Heart left ventricle (tissue), 13 donors: ENCODE data around the gene PKNOX2.

Experiments
- POLR2A ChIP-seq, 2 donors: fragments of 450-650 bp; IDR thresholded peaks; one replicate each; pipeline ENCODE4 v1.6.1; 2017; ENCODE audit warnings: antibody characterized with exemption in 2 of 2, mild to moderate bottlenecking in 2 of 2, moderate library complexity in 2 of 2
- TF ChIP-seq, protein P1 (sequence below), 12 donors: fragments of 200-600 bp; sonication (generic) in 4 of 12; IDR thresholded peaks; one replicate each; pipeline versions ENCODE4 v1.5.0 to v1.8.0; 2018 to 2022; ENCODE audit warnings: antibody characterized with exemption in 12 of 12, mild to moderate bottlenecking in 5 of 12
- donor health status: ischemic (EF 13 %, LVEDD 7.1; RV severe dilation, severe dysfunction).
- donor health status: DM: no; HTN: yes; CAD: no.
- donor health status: DM: no; HTN: no; CAD: no.
- donor health status: ischemic (EF 25% LVEDD 6.9; RV normal size, moderate dysfunction).
- donor health status: ischemic (EF 25% LVEDD 5.7; RV mildly dilated, moderate dysfunction).
- donor health status: ischemic (EF 35%, LVEDD 5.7; RV mildly dilated, moderate dysfunction).
- donor health status: nonischemic (EF 11% LVEDD 7.7; RV severe dilation, severe dysfunction).
- donor health status: DM: yes; HTN: yes; CAD: no.
- donor health status: PGD.
- donor health status: ischemic (EF 29% LVEDD 5.4; RV normal size, mild dysfunction).
- donor health status: nonischemic (EF 23%, LVEDD 6.1; RV moderate dilation, normal function).

DNA sequence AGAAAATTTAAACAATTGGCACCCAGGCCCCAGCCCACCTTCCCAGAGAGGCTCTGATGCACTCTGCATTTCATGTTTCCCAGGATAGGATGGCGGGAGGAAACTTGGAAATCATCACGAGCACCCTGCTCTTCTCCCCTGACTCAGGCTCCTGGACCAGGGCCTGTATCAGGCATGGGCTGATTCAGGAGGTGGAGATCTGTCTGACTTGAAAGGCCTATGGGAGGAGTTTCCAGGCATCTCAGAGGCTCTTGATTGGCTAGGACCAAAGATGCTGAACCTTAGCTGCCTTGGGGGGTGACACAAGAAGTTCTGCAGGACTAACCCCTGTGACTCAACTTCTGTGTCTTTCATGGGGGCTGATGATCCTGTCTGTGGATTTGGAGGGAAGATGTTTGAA is 106.2 kb downstream of the PKNOX2 start:
- TF ChIP-seq, protein P1, sequence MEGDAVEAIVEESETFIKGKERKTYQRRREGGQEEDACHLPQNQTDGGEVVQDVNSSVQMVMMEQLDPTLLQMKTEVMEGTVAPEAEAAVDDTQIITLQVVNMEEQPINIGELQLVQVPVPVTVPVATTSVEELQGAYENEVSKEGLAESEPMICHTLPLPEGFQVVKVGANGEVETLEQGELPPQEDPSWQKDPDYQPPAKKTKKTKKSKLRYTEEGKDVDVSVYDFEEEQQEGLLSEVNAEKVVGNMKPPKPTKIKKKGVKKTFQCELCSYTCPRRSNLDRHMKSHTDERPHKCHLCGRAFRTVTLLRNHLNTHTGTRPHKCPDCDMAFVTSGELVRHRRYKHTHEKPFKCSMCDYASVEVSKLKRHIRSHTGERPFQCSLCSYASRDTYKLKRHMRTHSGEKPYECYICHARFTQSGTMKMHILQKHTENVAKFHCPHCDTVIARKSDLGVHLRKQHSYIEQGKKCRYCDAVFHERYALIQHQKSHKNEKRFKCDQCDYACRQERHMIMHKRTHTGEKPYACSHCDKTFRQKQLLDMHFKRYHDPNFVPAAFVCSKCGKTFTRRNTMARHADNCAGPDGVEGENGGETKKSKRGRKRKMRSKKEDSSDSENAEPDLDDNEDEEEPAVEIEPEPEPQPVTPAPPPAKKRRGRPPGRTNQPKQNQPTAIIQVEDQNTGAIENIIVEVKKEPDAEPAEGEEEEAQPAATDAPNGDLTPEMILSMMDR (IDR thresholded peaks at IDR 0.05): no peak
- TF ChIP-seq POLR2A (IDR thresholded peaks at IDR 0.05): no peak
